Brain microvascular endothelial cell (primary cell): ENCODE results near the gene PNPLA7.

Experiments
- DNase-seq: peaks from one replicate; pipeline ENCODE4 v3.0.0-alpha.2; 2020
- H3K27ac ChIP-seq: fragments of 250-450 bp; sonication (Bioruptor Pico); 2 replicates; pipeline ENCODE4 v1.5.1; 2020; ENCODE audit warnings: mild to moderate bottlenecking, moderate library complexity
- H3K27me3 ChIP-seq: fragments of 250-450 bp; sonication (Bioruptor Pico); replicated peaks from 2 replicates; pipeline ENCODE4 v1.5.1; 2020; ENCODE audit warnings: mild to moderate bottlenecking
- H3K36me3 ChIP-seq: fragments of 250-450 bp; sonication (Bioruptor Pico); replicated peaks from 2 replicates; pipeline ENCODE4 v1.5.1; 2020; ENCODE audit warnings: mild to moderate bottlenecking
- H3K4me3 ChIP-seq: 2 replicates; pipeline ENCODE4 v1.5.1; 2011; ENCODE audit warnings: low read depth, mild to moderate bottlenecking, control low read depth, low read length, moderate library complexity
- CTCF ChIP-seq: IDR thresholded peaks from 2 replicates; pipeline ENCODE4 v1.5.1; 2011; ENCODE audit warnings: low read depth, mild to moderate bottlenecking, moderate library complexity, low read length, control low read depth, inconsistent platforms; ENCODE audit errors: missing control alignments
- in situ Hi-C: cut with HindIII; loops from 2 replicates; pipeline ENCODE4 v1.10.0; 2017; ENCODE audit warnings: low sequenced_read_pairs, low pct_ligation_motif_present

Gene PNPLA7

DNA sequence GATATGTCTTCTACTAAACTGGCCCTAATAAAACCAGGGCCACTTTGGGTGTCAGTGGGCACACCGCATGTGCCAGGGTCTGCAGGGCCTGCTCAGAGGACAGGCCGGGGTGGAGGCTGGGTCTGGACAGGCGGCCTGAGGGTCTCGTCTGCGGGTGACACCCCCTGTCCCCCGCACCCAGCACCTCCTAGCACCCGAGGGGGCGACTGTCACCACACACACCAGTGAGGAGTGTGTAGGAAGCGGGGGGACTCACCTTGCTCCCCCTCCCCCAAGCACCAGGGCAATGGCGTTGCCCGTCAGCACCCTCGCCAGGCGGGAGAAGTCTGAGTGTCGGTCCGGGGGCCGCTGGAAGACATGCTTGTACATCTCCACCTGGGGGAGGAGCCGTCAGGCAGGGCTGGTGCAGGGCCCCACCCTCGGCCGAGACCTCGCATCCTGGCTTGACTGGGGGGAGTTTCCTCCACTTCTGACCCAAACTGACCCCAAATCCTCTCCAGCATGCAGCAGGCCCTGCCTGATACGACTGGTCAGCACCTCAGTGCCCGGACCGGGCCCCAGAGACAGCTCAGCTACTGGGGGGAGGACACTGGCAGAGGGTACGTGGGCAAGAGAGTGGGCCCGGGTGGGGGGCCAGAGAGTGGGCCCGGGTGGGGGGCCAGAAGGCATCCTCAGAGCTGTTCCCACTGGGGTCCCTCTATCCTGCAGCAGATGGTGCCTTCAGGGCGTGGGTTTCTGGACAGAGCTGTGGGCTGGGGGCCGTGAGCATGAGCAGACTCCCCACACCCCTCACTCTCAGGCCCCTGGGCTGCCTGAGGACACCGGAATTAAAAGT, 72.2 kb downstream of the PNPLA7 start:
- DNase-seq, result no peak
- H3K27me3 ChIP-seq, result no peaks in the 10 kb centered on the region
- no peaks in the 10 kb centered on the region for H3K36me3 ChIP-seq
- no peak overlapping the region for H3K4me3 ChIP-seq
- no peak overlapping the region for H3K27ac ChIP-seq
- TF ChIP-seq CTCF, result no peak
- in situ Hi-C loops, result no loop called here

GRCh38 chr9:137476856-137477255, 73.3 kb downstream of the PNPLA7 start:
- DNase-seq, result no peak
- Histone ChIP-seq H3K36me3 (no peaks in the 10 kb centered on the region), H3K4me3 (no peak overlapping the region), H3K27me3 (no peaks in the 10 kb centered on the region), H3K27ac (no peak overlapping the region)
- in situ Hi-C loops, result no loop called here
- no peak for TF ChIP-seq CTCF

DNA sequence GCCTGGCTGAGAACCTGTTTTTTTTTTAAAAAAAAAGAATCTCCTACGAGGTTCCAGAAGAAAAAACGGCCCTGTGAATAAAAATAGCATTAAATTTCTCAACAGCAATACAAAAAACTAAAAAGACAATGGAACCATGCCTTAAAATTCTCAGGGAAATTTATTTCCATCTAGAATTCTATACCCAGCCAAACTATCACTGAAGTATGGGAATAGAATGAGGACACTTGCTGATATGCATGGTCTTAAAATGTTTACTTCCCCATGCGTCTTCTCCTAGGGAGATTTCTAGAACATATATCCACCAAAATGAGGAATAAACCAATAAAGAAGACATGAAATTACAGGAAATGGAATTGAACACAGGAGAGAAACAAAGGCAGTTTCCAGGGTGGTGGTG, 74.5 kb downstream of the PNPLA7 start:
- H3K36me3 ChIP-seq, result no peaks in the 10 kb centered on the region
- no peak for DNase-seq
- H3K4me3 ChIP-seq, result no peak overlapping the region
- no peak overlapping the region for H3K27ac ChIP-seq
- TF ChIP-seq CTCF, result no peak
- H3K27me3 ChIP-seq, result no peaks in the 10 kb centered on the region
- in situ Hi-C loops, result no loop called here

GRCh38 chr9:137474271-137474670, 75.9 kb downstream of the PNPLA7 start:
- no peaks in the 10 kb centered on the region for H3K27me3 ChIP-seq
- H3K4me3 ChIP-seq, result no peak overlapping the region
- H3K36me3 ChIP-seq, result no peaks in the 10 kb centered on the region
- DNase-seq, result no peak
- H3K27ac ChIP-seq, result no peak overlapping the region
- in situ Hi-C loops, result no loop called here
- no peak for TF ChIP-seq CTCF

DNA sequence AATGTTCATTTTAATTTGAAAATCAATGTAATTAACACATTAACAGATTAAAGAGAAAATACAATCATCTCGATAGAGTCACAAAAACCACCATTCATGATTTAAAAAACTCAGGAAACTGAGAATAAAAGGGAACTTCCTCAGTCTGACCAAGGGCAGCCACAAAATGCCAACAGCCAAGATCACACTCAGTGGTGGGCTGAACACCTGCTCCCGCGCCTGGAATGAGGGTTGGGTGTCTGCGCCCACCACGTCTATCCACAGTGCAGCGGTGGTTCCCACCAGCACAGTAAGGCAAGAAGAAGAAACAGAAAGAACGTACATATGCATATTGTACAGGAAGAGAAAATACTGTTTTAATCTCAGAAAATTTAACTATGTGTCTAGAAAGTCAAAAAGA, 79.4 kb downstream of the PNPLA7 start:
- DNase-seq, result no peak
- no peak overlapping the region for H3K27ac ChIP-seq
- H3K4me3 ChIP-seq, result no peak overlapping the region
- H3K36me3 ChIP-seq, result no peaks in the 10 kb centered on the region
- TF ChIP-seq CTCF, result no peak
- no peaks in the 10 kb centered on the region for H3K27me3 ChIP-seq
- in situ Hi-C loops, result no loop called here

DNA sequence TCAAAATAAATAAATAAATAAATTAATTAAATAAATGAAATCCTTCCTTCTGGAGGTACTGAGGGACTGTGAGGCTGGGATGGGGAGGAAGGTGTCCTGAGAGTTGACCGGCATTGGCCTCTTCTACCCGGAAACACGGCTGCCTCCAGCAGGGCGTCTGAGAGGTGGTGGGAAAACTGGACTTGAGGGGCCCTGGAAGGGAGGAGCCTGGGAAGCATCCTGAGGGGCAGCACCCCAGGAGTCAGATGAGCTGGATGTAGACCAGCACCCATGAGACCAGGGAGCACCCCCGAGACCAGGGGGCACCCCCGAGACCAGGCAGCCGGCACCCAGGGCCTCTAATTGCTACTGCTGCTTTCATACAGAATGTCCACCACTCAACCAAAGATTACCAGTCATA, 82.3 kb downstream of the PNPLA7 start:
- Histone ChIP-seq H3K27me3 (no peaks in the 10 kb centered on the region), H3K36me3 (no peaks in the 10 kb centered on the region), H3K4me3 (no peak overlapping the region), H3K27ac (no peak overlapping the region)
- TF ChIP-seq CTCF, result no peak
- no peak for DNase-seq
- in situ Hi-C loops, result no loop called here
